Parathyroid adenoma (tissue), 2 donors: ENCODE results near the gene RPL37.

Experiments used
- H2AFZ ChIP-seq: fragments of 300-600 bp; sonication (generic); one replicate; pipeline ENCODE4 v1.7.0; 2017; ENCODE audit warnings: antibody characterized with exemption, mild to moderate bottlenecking
- H3K27ac ChIP-seq: fragments of 300-600 bp; sonication (generic); one replicate; pipeline ENCODE4 v1.7.0; 2017
- H3K27me3 ChIP-seq: fragments of 300-600 bp; sonication (generic); one replicate; pipeline ENCODE4 v1.7.0; 2017; ENCODE audit warnings: low read length; ENCODE audit not compliant: control insufficient read depth, insufficient read depth
- H3K36me3 ChIP-seq: fragments of 300-600 bp; sonication (generic); one replicate; pipeline ENCODE4 v1.7.0; 2017; ENCODE audit warnings: low read length; ENCODE audit not compliant: control insufficient read depth, insufficient read depth
- H3K4me1 ChIP-seq: fragments of 300-600 bp; sonication (generic); one replicate; pipeline ENCODE4 v1.7.0; 2017; ENCODE audit warnings: control low read depth
- H3K4me2 ChIP-seq: fragments of 300-600 bp; sonication (generic); one replicate; pipeline ENCODE4 v1.7.0; 2017; ENCODE audit warnings: low read length
- H3K4me3 ChIP-seq: fragments of 300-600 bp; sonication (generic); one replicate; pipeline ENCODE4 v1.7.0; 2017; ENCODE audit warnings: low read depth, low read length
- H3K79me2 ChIP-seq: fragments of 300-600 bp; sonication (generic); one replicate; pipeline ENCODE4 v1.7.0; 2017; ENCODE audit warnings: control low read depth
- H3K9ac ChIP-seq: fragments of 300-600 bp; sonication (generic); one replicate; pipeline ENCODE4 v1.7.0; 2017; ENCODE audit warnings: mild to moderate bottlenecking
- H3K9me3 ChIP-seq: fragments of 300-600 bp; sonication (generic); one replicate; pipeline ENCODE4 v1.7.0; 2017; ENCODE audit warnings: low read length; ENCODE audit not compliant: control insufficient read depth
- CTCF ChIP-seq: fragments of 300-600 bp; sonication (generic); IDR thresholded peaks from one replicate; pipeline ENCODE4 v1.7.0; 2017; ENCODE audit warnings: antibody characterized with exemption, mild to moderate bottlenecking
- donor health status: primary hyperparathyroidism.

The RPL37 gene

DNA sequence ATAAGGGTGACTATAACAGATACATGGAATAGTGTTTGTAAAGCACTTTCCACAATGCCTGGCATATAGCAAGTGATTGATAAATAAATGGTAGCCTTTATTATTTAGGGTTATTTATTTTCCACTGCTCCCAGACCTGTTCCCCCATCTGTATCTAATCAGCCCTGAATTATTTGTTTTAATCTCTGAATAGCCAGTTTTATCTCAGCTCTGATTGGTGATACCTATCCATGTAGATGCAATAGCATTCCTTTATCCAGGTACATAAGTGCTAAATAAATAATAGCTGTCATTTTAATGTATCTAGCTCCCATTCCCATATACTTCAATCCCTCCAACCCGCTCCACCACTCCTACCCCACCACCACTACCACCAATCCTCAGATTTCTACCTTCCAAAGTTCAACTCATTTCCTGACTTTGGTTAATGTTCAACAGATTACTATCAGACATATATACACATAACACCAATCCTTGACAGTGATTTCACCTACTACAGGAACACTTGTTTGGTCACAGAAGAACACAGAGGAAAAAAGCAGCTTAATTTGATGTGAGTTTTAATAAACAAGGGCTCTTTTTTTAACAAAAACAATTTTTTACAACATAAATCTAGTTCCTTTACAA lies 50.9 kb downstream of the RPL37 start:
- Histone ChIP-seq H3K27ac (no peak overlapping the region), H2AFZ (no peak overlapping the region), H3K4me1 (peaks cover 11% of the 10 kb centered on the region), H3K9ac (no peak overlapping the region), H3K4me3 (no peak overlapping the region), H3K27me3 (no peaks in the 10 kb centered on the region), H3K79me2 (peaks cover 50% of the 10 kb centered on the region), H3K4me2 (no peak overlapping the region), H3K36me3 (no peaks in the 10 kb centered on the region), H3K9me3 (no peaks in the 10 kb centered on the region)
- no peak for TF ChIP-seq CTCF

DNA sequence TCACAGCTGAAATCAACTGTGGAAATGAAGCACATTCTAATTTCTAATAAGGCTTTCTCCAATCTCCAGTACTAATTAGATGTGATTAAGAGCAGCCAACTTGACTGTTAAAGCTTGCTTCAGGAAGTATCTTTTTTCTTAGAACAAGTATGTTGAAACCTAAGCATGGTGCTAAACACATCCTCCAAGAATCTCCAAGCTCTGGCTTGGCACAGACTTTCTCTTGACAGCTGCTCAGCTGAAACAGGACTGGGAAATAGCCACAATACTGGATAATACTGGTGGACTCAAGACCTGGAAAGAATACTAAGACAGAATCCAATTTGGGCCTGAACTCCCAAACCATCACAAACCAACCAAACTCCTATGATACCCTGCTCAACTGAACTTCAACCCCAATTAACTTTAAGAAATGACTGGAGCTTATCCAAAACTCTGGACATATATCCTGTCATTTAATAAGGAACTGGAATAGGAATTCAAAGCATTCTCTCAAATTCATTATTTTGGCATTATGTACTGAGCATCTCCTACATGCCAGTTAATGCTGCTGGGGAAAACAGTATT lies 53.1 kb downstream of the RPL37 start:
- no peak overlapping the region for H2AFZ ChIP-seq
- peaks cover 33% of the 10 kb centered on the region for H3K79me2 ChIP-seq
- H3K4me1 ChIP-seq: peaks cover 11% of the 10 kb centered on the region
- no peak for TF ChIP-seq CTCF
- no peaks in the 10 kb centered on the region for H3K27me3 ChIP-seq
- no peak overlapping the region for H3K4me2 ChIP-seq
- no peaks in the 10 kb centered on the region for H3K9me3 ChIP-seq
- no peak overlapping the region for H3K9ac ChIP-seq
- no peaks in the 10 kb centered on the region for H3K36me3 ChIP-seq
- no peak overlapping the region for H3K4me3 ChIP-seq
- no peak overlapping the region for H3K27ac ChIP-seq

DNA sequence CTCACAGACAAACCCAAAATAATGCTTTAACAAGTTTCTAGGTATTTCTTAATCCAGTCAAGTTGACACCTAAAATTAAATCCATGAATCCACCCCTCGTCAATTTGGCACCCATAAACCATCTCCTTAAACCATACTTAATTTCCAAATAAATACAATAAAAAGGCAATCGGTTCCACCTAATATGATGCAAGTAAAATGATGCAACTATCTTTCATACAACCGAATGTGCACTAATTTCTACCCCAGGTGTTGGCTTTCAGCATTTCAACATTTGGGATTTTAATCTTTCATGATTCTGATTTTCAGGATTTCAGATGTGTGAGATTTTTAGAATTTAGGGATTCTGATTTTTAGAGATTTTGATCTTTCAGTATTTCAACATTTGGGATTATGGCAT lies 54.2 kb downstream of the RPL37 start:
- H3K9me3 ChIP-seq: no peaks in the 10 kb centered on the region
- H3K27me3 ChIP-seq: no peaks in the 10 kb centered on the region
- H3K4me1 ChIP-seq: peaks cover 11% of the 10 kb centered on the region
- no peak for TF ChIP-seq CTCF
- no peak overlapping the region for H2AFZ ChIP-seq
- H3K4me3 ChIP-seq: no peak overlapping the region
- H3K79me2 ChIP-seq: peaks cover 25% of the 10 kb centered on the region
- no peaks in the 10 kb centered on the region for H3K36me3 ChIP-seq
- H3K4me2 ChIP-seq: no peak overlapping the region
- no peak overlapping the region for H3K9ac ChIP-seq
- no peak overlapping the region for H3K27ac ChIP-seq

- no peak overlapping the region for H3K27ac ChIP-seq
- H3K27me3 ChIP-seq: no peaks in the 10 kb centered on the region
- no peaks in the 10 kb centered on the region for H3K9me3 ChIP-seq
- H3K36me3 ChIP-seq: no peaks in the 10 kb centered on the region
- no peak overlapping the region for H2AFZ ChIP-seq
- no peak overlapping the region for H3K4me3 ChIP-seq
- no peak overlapping the region for H3K9ac ChIP-seq
- peaks cover 11% of the 10 kb centered on the region for H3K4me1 ChIP-seq
- TF ChIP-seq CTCF: no peak
- H3K4me2 ChIP-seq: no peak overlapping the region
- peaks cover 21% of the 10 kb centered on the region for H3K79me2 ChIP-seq
These were observed 54.8 kb downstream of the RPL37 start for GRCh38 chr5:40780199-40780598.

GRCh38 chr5:40779561-40779960 lies 55.5 kb downstream of the RPL37 start:
- H3K27ac ChIP-seq: no peak overlapping the region
- H3K4me3 ChIP-seq: no peak overlapping the region
- H2AFZ ChIP-seq: no peak overlapping the region
- no peak overlapping the region for H3K9ac ChIP-seq
- no peaks in the 10 kb centered on the region for H3K36me3 ChIP-seq
- H3K79me2 ChIP-seq: peaks cover 17% of the 10 kb centered on the region
- H3K9me3 ChIP-seq: no peaks in the 10 kb centered on the region
- peaks cover 9% of the 10 kb centered on the region for H3K4me1 ChIP-seq
- no peaks in the 10 kb centered on the region for H3K27me3 ChIP-seq
- H3K4me2 ChIP-seq: no peak overlapping the region
- no peak for TF ChIP-seq CTCF
